ENCODE data around the gene GALNT18. TPM values are rescaled to one million over a fixed set of nuclear protein-coding genes. Genes with fewer than 3 reads are reported as not detected.

Gene GALNT18
- total RNA-seq, 1 donor from 2014 or later, result 15.6 TPM

- DNase-seq (ENCODE audit: low read depth), result no peak
Measured at GRCh38 chr11:11588243-11588642, 33.6 kb downstream of the GALNT18 start.

GRCh38 chr11:11587122-11587521, 34.7 kb downstream of the GALNT18 start:
- DNase-seq (ENCODE audit: low read depth), result no peak

GRCh38 chr11:11586465-11586864, 35.3 kb downstream of the GALNT18 start:
- DNase-seq (ENCODE audit: low read depth), result no peak

GRCh38 chr11:11584937-11585336, 36.9 kb downstream of the GALNT18 start:
- DNase-seq (ENCODE audit: low read depth), result no peak

- peak; percentile 91 for DNase-seq (ENCODE audit: low read depth)
Measured at GRCh38 chr11:11584530-11584810, 37.3 kb downstream of the GALNT18 start.

GRCh38 chr11:11583801-11584529, 37.8 kb downstream of the GALNT18 start:
- DNase-seq (ENCODE audit: low read depth), result no peak

- no peak for DNase-seq (ENCODE audit: low read depth)
Measured at GRCh38 chr11:11582011-11582701, 39.6 kb downstream of the GALNT18 start.

- no peak for DNase-seq (ENCODE audit: low read depth)
Measured at GRCh38 chr11:11581481-11581880, 40.3 kb downstream of the GALNT18 start.

GRCh38 chr11:11580841-11581411, 40.9 kb downstream of the GALNT18 start:
- DNase-seq (ENCODE audit: low read depth), result no peak

GRCh38 chr11:11580012-11580411, 41.8 kb downstream of the GALNT18 start:
- DNase-seq (ENCODE audit: low read depth), result no peak

GRCh38 chr11:11579012-11579988, 42.5 kb downstream of the GALNT18 start:
- peak; percentile 50 for DNase-seq (ENCODE audit: low read depth)

- no peak for DNase-seq (ENCODE audit: low read depth)
Measured at GRCh38 chr11:11577932-11578911, 43.6 kb downstream of the GALNT18 start.

- DNase-seq (ENCODE audit: low read depth), result no peak
Measured at GRCh38 chr11:11577251-11577855, 44.5 kb downstream of the GALNT18 start.

GRCh38 chr11:11574373-11575287, 47.2 kb downstream of the GALNT18 start:
- no peak for DNase-seq (ENCODE audit: low read depth)

- DNase-seq (ENCODE audit: low read depth), result no peak
Measured at GRCh38 chr11:11572386-11572785, 49.4 kb downstream of the GALNT18 start.

- DNase-seq (ENCODE audit: low read depth), result no peak
Measured at GRCh38 chr11:11571893-11572292, 49.9 kb downstream of the GALNT18 start.

GRCh38 chr11:11570823-11571222, 51.0 kb downstream of the GALNT18 start:
- no peak for DNase-seq (ENCODE audit: low read depth)

- DNase-seq (ENCODE audit: low read depth), result no peak
Measured at GRCh38 chr11:11569936-11570491, 51.8 kb downstream of the GALNT18 start.

GRCh38 chr11:11568651-11569229, 53.1 kb downstream of the GALNT18 start:
- DNase-seq (ENCODE audit: low read depth), result peak; percentile 84

All from renal cortical epithelial cell (primary cell).